Sciatic nerve (tissue), 2 donors: ENCODE data around the gene SLC19A2. TPM values are rescaled to one million over a fixed set of nuclear protein-coding genes. Genes with fewer than 3 reads are reported as not detected.
"Not testable (repeated sequence)": the region's sequence is repeated elsewhere in the genome, so short reads cannot be mapped to it uniquely, and the experiment has no call there.

Experiments used
- ATAC-seq: fragments of 200-7000 bp; cut with Tn5 transposase; one replicate; pipeline ENCODE4 v1.9.1; 2020; ENCODE audit warnings: mild to moderate bottlenecking, moderate library complexity
- DNase-seq: peaks from one replicate; pipeline ENCODE4 v3.0.0-alpha.2; 2020; ENCODE audit warnings: low spot score
- intact Hi-C: fragments of 100-400 bp; cut with DNase I; formaldehyde crosslinking; loops from one replicate; pipeline ENCODE4 v1.14.2; 2022
- total RNA-seq: library from RNA; stranded (reverse); fragmentation: NEBNext Ultra II Directional; extraction: Animal tissue kit (Norgen Biotek cat#: 25700); gene quantifications from one replicate; pipeline ENCODE4 v1.2.1, GENCODE V29; 2021
- donor health status: DM: no; HTN: no; CAD: no.
- donor health status: DM: no; HTN: no; CAD: no.

SLC19A2 gene
- total RNA-seq: 7.0 TPM

GRCh38 chr1:169485431-169486280, at the start of gene SLC19A2:
SLC19A2 (minus strand) TSS chr1:169485944; CDS start chr1:169485766, 178 bp downstream.
- peak; percentile 100 for DNase-seq
- ATAC-seq: peak; percentile 98
- intact Hi-C loops: no loop called here

- ATAC-seq: no peak
- no peak for DNase-seq
- intact Hi-C loops: no loop called here
Observed at GRCh38 chr1:169534653-169535052, 48.9 kb upstream of the SLC19A2 start.

GRCh38 chr1:169533528-169534190, 47.9 kb upstream of the SLC19A2 start:
- DNase-seq, ATAC-seq, intact Hi-C loops: not testable (repeated sequence)

GRCh38 chr1:169530448-169530847, 44.7 kb upstream of the SLC19A2 start:
- intact Hi-C loops: no loop called here
- ATAC-seq (no peak), DNase-seq (no peak)

GRCh38 chr1:169529068-169529642, 43.4 kb upstream of the SLC19A2 start:
- intact Hi-C loops: no loop called here
- DNase-seq (no peak), ATAC-seq (no peak)

- ATAC-seq: no peak
- intact Hi-C loops: no loop called here
- DNase-seq: no peak
Observed at GRCh38 chr1:169528215-169529067, 42.7 kb upstream of the SLC19A2 start.

- ATAC-seq (peak; percentile 72), DNase-seq (no peak)
- intact Hi-C loops: no loop called here
Observed at GRCh38 chr1:169527451-169528214, 41.9 kb upstream of the SLC19A2 start.

GRCh38 chr1:169527001-169527400, 41.3 kb upstream of the SLC19A2 start:
- no peak for ATAC-seq
- no peak for DNase-seq
- intact Hi-C loops: no loop called here

- no peak for DNase-seq
- ATAC-seq: no peak
- intact Hi-C loops: no loop called here
Observed at GRCh38 chr1:169526120-169526832, 40.5 kb upstream of the SLC19A2 start.

GRCh38 chr1:169525391-169525790, 39.6 kb upstream of the SLC19A2 start:
- intact Hi-C loops: no loop called here
- no peak for DNase-seq
- ATAC-seq: no peak

GRCh38 chr1:169523904-169524303, 38.2 kb upstream of the SLC19A2 start:
- ATAC-seq (no peak), DNase-seq (no peak)
- intact Hi-C loops: loop anchor here (5.0 kb wide), 1 partner anchor 228 kb away; no protein-coding TSS in a partner anchor

GRCh38 chr1:169521226-169521625, 35.5 kb upstream of the SLC19A2 start:
- no peak for ATAC-seq
- DNase-seq: no peak
- intact Hi-C loops: loop anchor here (5.0 kb wide), 1 partner anchor 231 kb away; no protein-coding TSS in a partner anchor

GRCh38 chr1:169517558-169518186, 31.9 kb upstream of the SLC19A2 start:
- ATAC-seq (no peak), DNase-seq (no peak)
- intact Hi-C loops: no loop called here

- intact Hi-C loops: no loop called here
- ATAC-seq: no peak
- DNase-seq: no peak
Observed at GRCh38 chr1:169515641-169516040, 29.9 kb upstream of the SLC19A2 start.

GRCh38 chr1:169514566-169515270, 29.0 kb upstream of the SLC19A2 start:
- intact Hi-C loops: no loop called here
- ATAC-seq (no peak), DNase-seq (no peak)

- ATAC-seq (peak; percentile 78), DNase-seq (no peak)
- intact Hi-C loops: no loop called here
Observed at GRCh38 chr1:169513208-169513607, 27.5 kb upstream of the SLC19A2 start.
